Body of pancreas (tissue), 4 donors: ENCODE measurements around the gene STXBP3. TPM values are rescaled to one million over a fixed set of nuclear protein-coding genes. Genes with fewer than 3 reads are reported as not detected.

Experiments
- ATAC-seq: fragments of 150-250 bp; one replicate; pipeline ENCODE4 v1.9.1; 2016
- DNase-seq, 4 donors: peaks; one replicate each; pipeline ENCODE4 v3.0.0-alpha.2; 2019
- H3K27ac ChIP-seq, 4 donors: fragments of 200-600 bp; sonication (generic); 1 replicate in 3 of 4; 2 replicates in 1 of 4; pipeline versions ENCODE4 v1.5.1 to v1.6.1; 2016 to 2019; ENCODE audit warnings: mild to moderate bottlenecking in 1 of 4, mixed read lengths in 1 of 4, moderate library complexity in 1 of 4
- H3K27me3 ChIP-seq, 2 donors: fragments of 200-600 bp; sonication (generic); one replicate each; pipeline ENCODE4 v1.6.0; 2016; ENCODE audit warnings: mild to moderate bottlenecking in 1 of 2
- H3K36me3 ChIP-seq, 2 donors: fragments of 200-600 bp; sonication (generic); replicated peaks in 1 of 2; 2 replicates each; pipeline ENCODE4 v1.5.1; 2016; ENCODE audit warnings: low read depth in 2 of 2; ENCODE audit not compliant: insufficient read depth in 1 of 2
- H3K4me1 ChIP-seq: fragments of 200-600 bp; sonication (generic); one replicate; pipeline ENCODE4 v1.6.0; 2016
- H3K4me3 ChIP-seq, 2 donors: fragments of 200-600 bp; sonication (generic); 1 replicate in 1 of 2; 2 replicates in 1 of 2; pipeline ENCODE4 v1.5.1; 2016 to 2019
- H3K9me3 ChIP-seq, 3 donors: fragments of 200-600 bp; sonication (generic); 1 replicate in 2 of 3; 2 replicates in 1 of 3; pipeline ENCODE4 v1.5.1; 2016
- CTCF ChIP-seq, 7 experiments: fragments of 450-650 bp in 4 of 7; fragments of 200-600 bp in 3 of 7; sonication (generic) in 3 of 7; IDR thresholded peaks; one replicate each; pipeline ENCODE4 v1.5.1; 2016 to 2019; ENCODE audit warnings: antibody characterized with exemption in 7 of 7
- POLR2A ChIP-seq, 3 donors: fragments of 450-650 bp; IDR thresholded peaks; one replicate each; pipeline ENCODE4 v1.6.1; 2016; ENCODE audit warnings: antibody characterized with exemption in 3 of 3, mild to moderate bottlenecking in 2 of 3
- WGBS, 2 donors: methylation state at CpG; one replicate each; pipeline ENCODE4 v1.1.5; 2017; 5-methylcytosine and 5-hydroxymethylcytosine counted together
- intact Hi-C: fragments of 100-400 bp; cut with DNase I; formaldehyde crosslinking; loops from one replicate; pipeline ENCODE4 v1.15.1; 2023
- total RNA-seq, 2 donors: library from RNA; depleted of rRNA; stranded (reverse); fragments of >200 nt; gene quantifications; one replicate each; pipeline ENCODE4 v1.1.0, GENCODE V29; 2016

The STXBP3 gene
- total RNA-seq, 2 donors from 2014 or later, result 39.6 to 83.0 TPM

GRCh38 chr1:108745980-108746381 is 493 bp upstream of the STXBP3 start:
- H3K4me1 ChIP-seq, result peaks cover 18% of the 10 kb centered on the region
- no peaks in the 10 kb centered on the region for H3K9me3 ChIP-seq
- 31 to 42% methylated on average over 3 of the region's 3 CpGs for WGBS, 2 donors
- H3K4me3 ChIP-seq, result no peak overlapping the region
- ATAC-seq (no peak), DNase-seq (no peak)
- no peaks in the 10 kb centered on the region for H3K27me3 ChIP-seq
- TF ChIP-seq CTCF (IDR thresholded peaks at IDR 0.05) (no peak), POLR2A (IDR thresholded peaks at IDR 0.05) (no peak)
- intact Hi-C loops, result no loop called here
- H3K27ac ChIP-seq, result peak overlapping the region; percentile 89 to 100 (median 96)
- no peaks in the 10 kb centered on the region for H3K36me3 ChIP-seq

GRCh38 chr1:108747171-108747850 is 837 bp downstream of the STXBP3 start:
- H3K4me3 ChIP-seq, result peak overlapping the region; percentile 60 to 77
- WGBS, 2 donors, result 0 to 1% methylated on average over 15 of the region's 15 CpGs
- intact Hi-C loops, result no loop called here
- ATAC-seq (peak; percentile 51), DNase-seq (peak; percentile 63 to 82 (median 72))
- H3K27me3 ChIP-seq, result no peaks in the 10 kb centered on the region
- H3K27ac ChIP-seq, result peak overlapping the region; percentile 89 to 100 (median 96)
- no peaks in the 10 kb centered on the region for H3K36me3 ChIP-seq
- no peaks in the 10 kb centered on the region for H3K9me3 ChIP-seq
- TF ChIP-seq POLR2A (IDR thresholded peaks at IDR 0.05) (no peak), CTCF (IDR thresholded peaks at IDR 0.05) (no peak)
- H3K4me1 ChIP-seq, result peaks cover 19% of the 10 kb centered on the region

DNA sequence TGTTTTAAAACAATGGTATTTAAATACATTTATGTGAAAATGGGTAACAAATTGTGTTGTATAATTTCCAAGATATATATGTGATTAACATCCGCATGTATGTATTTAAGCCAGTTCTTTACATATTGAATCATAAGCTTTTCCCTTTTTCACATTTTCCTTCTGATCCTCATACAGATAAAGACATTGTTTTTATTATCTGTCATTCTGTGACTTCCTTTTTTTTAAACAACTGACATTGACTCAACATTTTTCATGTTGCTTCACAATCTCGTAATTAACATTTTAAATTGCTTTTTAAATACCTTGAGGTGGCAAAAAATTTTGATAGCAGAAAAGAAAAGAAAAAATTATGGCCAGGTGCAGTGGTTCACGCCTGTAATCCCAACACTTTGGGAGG is 1.4 kb downstream of the STXBP3 start:
- Histone ChIP-seq H3K36me3 (no peaks in the 10 kb centered on the region), H3K4me3 (no peak overlapping the region), H3K27ac (peak overlapping the region in 2 of 4 donors; percentile 13 to 99), H3K27me3 (no peaks in the 10 kb centered on the region), H3K4me1 (peaks cover 19% of the 10 kb centered on the region), H3K9me3 (no peaks in the 10 kb centered on the region)
- 48 to 54% methylated on average over 3 of the region's 3 CpGs for WGBS, 2 donors
- no peak for DNase-seq
- intact Hi-C loops, result no loop called here
- TF ChIP-seq CTCF (IDR thresholded peaks at IDR 0.05) (no peak), POLR2A (IDR thresholded peaks at IDR 0.05) (no peak)
- ATAC-seq, result no peak

DNA sequence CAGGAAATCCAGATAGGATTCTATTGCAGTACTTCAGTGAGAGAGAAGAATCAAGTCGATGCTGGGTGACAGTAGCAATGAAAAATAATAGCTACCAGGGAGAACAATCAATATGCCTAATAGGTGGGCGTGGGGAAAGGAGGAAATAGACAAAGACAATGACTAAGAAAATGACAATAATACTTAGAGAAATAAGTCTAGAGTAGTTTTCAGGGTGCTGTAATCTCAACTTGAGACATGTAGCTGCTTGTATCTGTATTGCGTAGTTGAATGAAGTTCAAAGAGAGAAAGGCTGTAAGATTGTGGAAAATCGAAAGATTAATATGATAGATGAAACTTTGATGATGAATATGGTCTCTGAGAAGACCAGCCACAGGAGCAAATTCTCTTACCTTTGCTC is 2.6 kb downstream of the STXBP3 start:
- H3K4me3 ChIP-seq, result no peak overlapping the region
- ATAC-seq (no peak), DNase-seq (no peak)
- TF ChIP-seq POLR2A (IDR thresholded peaks at IDR 0.05) (no peak), CTCF (IDR thresholded peaks at IDR 0.05) (no peak)
- peaks cover 19% of the 10 kb centered on the region for H3K4me1 ChIP-seq
- no peaks in the 10 kb centered on the region for H3K27me3 ChIP-seq
- intact Hi-C loops, result no loop called here
- no peaks in the 10 kb centered on the region for H3K9me3 ChIP-seq
- H3K27ac ChIP-seq, result peak overlapping the region in 2 of 4 donors; percentile 46 to 99
- 47 to 54% methylated on average over 4 of the region's 4 CpGs for WGBS, 2 donors
- H3K36me3 ChIP-seq, result peaks cover 0 to under 1% of the 10 kb centered on the region in 2 donors
